Gastroesophageal sphincter (tissue), 3 donors: Measurements from ENCODE around the gene PIWIL4.

Source experiments
- EP300 ChIP-seq: sonication (generic); formaldehyde crosslinking; IDR thresholded peaks from one replicate; pipeline ENCODE4 v1.6.1; 2017; ENCODE audit warnings: antibody characterized with exemption, mild to moderate bottlenecking
- TF ChIP-seq, protein P1 (sequence below), 4 experiments: fragments of 200-600 bp in 2 of 4; fragments of 450-650 bp in 2 of 4; sonication (generic) in 1 of 4; IDR thresholded peaks; one replicate each; pipeline ENCODE4 v1.5.1; 2017 to 2019; ENCODE audit warnings: antibody characterized with exemption in 4 of 4, mild to moderate bottlenecking in 2 of 4, moderate library complexity in 2 of 4

GRCh38 chr11:94654201-94654600 is 87.0 kb downstream of the PIWIL4 start:
- TF ChIP-seq, protein P1, sequence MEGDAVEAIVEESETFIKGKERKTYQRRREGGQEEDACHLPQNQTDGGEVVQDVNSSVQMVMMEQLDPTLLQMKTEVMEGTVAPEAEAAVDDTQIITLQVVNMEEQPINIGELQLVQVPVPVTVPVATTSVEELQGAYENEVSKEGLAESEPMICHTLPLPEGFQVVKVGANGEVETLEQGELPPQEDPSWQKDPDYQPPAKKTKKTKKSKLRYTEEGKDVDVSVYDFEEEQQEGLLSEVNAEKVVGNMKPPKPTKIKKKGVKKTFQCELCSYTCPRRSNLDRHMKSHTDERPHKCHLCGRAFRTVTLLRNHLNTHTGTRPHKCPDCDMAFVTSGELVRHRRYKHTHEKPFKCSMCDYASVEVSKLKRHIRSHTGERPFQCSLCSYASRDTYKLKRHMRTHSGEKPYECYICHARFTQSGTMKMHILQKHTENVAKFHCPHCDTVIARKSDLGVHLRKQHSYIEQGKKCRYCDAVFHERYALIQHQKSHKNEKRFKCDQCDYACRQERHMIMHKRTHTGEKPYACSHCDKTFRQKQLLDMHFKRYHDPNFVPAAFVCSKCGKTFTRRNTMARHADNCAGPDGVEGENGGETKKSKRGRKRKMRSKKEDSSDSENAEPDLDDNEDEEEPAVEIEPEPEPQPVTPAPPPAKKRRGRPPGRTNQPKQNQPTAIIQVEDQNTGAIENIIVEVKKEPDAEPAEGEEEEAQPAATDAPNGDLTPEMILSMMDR (IDR thresholded peaks at IDR 0.05), result no peak
- no peak for TF ChIP-seq EP300
